GM18519 (cell line): ENCODE data around the gene SNTA1.
"Not testable (repeated sequence)": the region's sequence is repeated elsewhere in the genome, so short reads cannot be mapped to it uniquely, and the experiment has no call there.

ENCODE experiments used
- ATAC-seq: cut with Tn5 transposase; IDR thresholded peaks from one replicate; pipeline ENCODE4 v1.9.1; 2021; ENCODE audit warnings: mild to moderate bottlenecking, moderate library complexity; ENCODE audit not compliant: unreplicated experiment, low FRiP score

Gene SNTA1

DNA sequence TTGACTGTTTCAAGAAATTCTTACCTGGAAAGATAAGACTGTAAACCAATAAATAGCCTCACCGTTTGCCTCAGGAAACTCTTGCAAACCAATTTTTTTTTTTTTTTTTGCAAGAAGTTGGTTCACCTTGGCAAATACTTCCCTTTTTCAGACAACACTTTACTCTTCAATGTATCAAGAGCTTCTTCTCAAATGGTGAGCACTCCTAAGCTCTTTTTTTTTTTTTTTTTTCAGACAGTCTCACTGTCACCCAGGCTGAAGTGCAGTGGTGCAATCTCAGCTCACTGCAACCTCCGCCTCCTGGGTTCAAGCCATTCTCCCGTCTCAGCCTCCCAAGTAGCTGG, 22.7 kb upstream of the SNTA1 start:
- ATAC-seq = no peak

DNA sequence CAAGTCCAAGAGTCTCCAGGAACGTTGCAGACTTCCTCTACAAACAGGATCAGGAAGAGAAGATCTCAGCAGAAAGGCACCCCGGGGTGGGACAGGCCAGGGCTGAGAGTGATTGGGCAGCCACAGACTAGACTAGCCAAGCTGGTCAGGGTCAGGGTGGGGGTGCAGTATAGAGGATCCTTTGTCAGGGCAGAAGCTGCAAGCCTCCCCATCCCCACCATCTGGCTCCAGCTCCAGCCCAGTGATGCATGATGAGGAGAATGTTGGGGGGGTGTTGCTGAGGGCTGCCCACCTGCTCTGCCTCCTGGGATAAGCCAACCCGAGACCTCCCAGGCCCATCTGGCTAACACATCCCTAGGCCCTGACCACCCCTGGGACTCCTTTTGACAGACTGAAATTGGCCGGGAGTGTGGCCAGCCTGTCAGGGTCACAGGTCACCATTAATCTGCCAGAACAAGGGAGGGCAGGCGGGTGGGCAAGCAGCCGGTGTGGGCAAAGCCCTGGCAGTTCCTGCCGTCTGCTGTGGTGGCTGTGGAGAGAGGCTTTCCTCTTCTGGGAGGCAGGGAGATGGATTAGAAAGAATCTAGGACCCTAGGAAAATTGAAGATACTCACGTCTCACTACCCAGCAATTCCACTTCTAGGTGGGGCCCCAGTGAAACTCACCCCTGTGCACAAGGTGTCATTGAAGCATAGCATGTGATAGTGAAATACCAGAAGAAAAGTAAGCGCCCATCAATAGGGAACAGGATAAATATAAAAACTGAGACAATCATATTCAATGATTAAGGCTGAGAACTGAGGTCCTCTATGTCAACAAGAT, 22.1 kb upstream of the SNTA1 start:
- ATAC-seq = no peak

DNA sequence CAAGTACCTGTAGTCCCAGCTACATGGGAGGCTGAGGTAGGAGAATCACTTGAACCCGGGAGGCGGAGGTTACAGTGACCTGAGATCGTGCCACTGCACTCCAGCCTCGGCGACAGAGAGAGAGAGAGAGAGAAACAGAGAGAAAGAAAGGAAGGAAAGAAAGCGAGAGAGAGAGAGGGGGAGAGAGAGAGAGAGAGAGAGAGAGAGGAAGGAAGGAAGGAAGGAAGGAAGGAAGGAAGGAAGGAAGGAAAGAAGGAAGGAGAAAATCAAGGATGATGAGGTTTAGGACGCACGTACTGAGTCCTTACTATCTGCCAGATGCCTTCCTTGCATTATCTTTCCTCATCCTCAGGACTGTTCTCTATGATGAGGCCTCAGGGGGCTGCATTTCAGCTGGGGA, 21.2 kb upstream of the SNTA1 start:
- not testable (repeated sequence) for ATAC-seq

DNA sequence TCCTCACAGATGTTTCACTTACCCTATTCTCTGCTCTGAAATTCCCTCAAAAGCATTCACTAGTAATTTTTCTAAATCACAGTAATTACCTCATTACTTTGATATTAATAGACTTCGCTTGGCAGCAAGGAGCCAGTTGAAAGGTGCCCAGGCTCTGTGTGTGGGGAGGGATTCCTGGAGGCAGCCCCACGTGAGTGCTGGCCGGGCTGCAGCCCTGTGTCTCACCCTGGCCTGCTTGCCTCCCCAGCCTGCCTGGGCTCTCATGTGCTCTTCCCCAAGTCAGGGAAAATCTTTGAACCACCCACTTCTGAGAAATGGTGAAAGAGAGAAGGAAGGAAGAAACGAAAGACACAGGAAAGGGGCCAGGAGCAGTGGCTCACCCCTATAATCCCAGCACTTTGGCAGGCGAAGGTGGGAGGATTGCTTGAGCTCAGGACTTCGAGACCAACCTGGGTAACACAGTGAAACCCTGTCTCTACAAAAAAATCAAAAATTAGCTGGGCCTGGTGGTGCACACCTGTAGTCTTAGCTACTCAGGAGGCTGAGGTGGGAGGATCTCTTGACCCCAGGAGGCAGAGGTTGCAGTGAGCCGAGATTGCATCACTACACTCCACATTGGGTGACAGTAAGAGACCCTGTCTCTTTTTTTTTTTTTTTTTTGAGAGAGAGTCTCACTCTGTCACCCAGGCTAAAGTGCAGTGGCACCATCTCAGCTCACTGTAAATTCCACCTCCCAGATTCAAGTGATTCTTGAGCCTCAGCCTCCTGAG, 20.0 kb upstream of the SNTA1 start:
- no peak for ATAC-seq

DNA sequence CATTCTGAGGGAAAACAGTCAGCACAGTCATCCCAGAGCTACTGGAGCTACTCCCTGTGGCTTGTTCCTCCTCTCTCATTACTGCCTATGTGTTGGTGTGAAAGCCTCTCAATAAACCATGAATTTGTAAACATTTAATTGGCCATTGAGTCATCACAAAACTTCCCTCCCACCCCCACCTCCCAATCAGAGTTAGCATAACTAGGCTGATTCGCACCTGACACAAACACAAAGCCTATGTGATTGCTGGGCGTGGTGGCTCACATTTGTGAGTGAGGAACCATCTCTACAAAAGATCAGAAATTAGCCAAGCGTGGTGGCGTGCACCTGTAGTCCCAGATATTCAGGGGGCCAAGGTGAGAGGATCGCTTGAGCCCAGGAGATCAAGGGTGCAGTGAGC, 17.1 kb upstream of the SNTA1 start:
- ATAC-seq = no peak

DNA sequence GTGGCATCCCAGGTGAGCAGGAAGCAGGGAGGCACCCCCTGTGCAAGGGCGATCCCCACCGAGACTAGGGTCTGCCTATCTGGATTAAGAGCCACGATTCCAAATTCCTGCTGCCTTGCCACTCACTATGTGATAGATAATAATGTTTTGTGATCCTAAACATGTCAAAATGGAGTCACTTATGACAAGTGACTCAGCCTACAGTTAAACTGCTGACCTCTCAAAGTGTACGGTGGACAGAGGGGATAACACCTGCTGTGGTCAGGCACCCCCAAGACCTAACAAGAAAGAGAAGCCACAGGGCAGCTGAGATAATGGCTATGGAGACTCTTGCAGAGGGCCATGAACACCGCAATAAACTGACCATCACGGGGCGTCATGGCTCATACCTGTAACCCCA, 16.0 kb upstream of the SNTA1 start:
- no peak for ATAC-seq

DNA sequence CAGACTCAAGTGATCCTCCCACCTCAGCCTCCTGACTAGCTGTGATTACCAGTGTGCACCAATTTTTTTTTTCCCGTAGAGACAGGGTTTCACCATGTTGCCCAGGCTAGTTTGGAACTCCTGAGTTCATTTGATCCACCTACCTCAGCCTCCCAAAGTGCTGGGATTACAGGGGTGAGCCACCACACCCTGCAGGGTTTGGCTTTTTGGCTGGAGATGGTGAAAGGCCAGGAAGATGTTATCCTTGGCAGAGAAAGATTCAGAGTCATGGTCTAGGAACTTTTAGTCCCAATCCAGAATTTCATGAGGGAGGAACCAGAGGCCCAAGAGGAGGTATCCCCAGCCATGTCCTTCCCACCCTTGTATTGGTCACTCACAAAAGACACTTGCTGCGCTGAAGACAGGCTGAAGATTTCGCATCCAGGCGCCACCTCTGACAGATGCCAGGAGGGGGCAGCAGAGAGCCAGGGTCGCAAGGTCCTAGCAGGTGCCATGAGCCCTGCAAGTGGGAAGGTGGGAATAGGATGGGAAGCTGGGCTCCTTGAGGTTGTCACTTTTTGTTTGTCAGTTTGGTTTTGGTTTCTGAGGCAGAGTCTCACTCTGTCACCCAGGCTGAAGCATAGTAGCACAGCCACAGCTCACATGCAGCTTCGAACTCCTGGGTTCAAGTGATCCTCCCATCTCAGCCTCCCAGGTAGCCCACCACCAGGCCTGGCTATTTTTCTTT, 13.5 kb upstream of the SNTA1 start:
- not testable (repeated sequence) for ATAC-seq

DNA sequence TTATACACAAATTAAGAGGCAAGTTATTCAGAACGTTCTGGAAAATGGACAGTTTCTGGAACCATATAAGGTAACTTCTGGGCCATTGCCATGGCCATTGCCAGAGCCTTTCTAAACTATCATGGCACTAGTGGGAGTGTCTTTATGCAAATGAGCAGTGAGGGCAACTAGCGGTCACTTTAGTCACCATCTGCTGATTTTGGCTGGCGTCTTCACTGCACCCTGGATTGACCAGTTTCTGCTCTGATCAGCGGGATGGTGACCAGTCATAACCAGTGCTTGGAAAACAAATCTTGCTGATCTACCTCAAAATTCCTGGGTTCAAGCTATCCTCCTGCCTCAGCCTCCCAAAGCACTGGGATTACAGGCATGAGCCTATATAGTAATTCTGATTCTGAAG, 7.3 kb upstream of the SNTA1 start:
- no peak for ATAC-seq

DNA sequence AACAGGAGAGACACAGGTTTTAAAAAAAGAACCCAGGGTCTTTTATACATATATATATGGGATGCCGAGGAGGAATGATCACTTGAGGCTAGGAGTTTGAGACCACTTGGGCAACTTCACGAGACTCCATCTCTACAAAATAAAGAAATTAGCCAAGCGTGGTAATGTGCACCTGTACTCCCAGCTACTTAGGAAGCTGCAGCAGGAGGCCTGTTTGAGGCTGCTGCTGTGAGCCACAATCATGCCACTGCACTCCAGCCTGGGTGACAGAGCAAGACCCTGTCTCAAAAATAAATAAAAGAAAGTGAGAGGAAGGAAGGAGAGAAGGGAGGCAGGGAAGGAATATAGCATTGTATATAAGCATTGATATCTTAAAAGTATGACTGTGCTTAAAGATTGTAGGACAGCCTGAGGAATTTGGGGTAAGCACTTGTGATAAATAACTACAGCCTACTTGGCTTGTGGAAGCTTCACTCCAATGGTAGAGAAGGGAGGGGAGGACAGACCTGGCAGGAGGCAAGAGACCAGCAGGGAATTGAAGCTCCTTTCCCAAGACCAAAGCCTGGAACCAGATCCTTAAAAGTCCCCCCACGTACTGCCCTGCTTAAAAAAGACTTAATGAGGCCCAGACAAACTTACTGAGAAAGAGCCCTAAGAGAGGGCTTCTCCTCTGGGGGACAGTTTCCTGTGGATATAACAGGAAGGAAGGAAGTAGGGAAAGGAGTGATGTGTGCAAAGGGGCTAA, 2.5 kb upstream of the SNTA1 start:
- no peak for ATAC-seq

DNA sequence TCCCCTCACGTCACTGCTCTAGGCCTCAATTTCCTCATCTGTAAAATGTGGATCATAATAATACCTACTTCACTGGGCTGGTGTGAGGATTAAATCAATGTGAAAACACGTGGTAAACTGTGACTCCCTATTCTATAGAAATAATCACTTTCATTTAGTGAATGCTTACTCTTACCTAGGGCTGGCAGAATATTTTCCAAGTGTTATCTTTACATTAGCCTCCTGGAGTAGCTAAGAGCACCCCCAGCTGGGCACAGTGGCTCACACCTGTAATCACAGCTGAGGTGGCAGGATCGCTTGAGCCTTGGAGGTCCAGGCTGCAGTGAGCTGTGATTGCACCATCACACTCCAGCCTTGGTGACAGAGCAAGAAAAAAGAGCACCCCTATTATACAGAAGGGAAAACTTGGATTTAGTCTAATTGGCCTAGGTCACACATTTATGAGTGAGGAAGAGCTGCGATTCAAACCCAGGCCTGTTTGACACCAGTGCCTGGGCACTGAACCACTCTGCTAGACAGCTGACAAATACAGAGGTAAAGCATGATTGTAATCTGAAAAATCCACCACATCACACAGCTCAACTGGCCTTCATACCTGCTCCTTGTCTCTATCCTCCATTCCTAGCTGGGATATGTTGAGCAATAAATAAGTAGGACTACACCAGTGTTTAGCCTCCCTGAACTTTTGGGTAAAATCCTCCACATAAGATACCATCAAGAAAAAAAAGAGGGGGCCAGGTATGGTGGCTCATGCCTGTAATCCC, 1.4 kb upstream of the SNTA1 start:
- no peak for ATAC-seq

DNA sequence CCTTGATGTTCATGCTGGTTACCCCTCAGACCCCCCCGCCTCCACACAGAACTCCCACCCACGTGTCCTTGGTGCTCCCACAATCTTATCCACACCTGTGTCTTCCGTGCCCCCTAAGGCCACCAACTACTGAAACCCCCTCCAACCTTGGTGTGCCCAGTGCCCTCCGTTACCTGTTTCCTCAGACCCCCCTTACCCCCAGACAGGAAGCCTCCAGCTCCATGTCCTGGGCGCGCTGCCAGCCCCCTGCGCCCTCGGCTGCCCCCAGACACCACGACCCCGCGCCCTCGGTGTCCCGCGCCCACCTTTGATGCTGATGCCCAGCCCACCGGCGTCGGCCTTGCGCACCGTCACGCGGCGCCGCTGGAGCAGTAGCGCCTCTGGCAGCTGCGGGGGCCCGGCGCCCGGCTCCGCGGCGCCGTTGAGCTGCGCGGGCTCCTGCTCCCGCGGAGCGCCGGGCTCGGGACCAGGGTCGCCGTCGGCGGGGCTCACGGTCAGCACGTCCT, 504 bp downstream of the SNTA1 start:
- ATAC-seq = no peak

DNA sequence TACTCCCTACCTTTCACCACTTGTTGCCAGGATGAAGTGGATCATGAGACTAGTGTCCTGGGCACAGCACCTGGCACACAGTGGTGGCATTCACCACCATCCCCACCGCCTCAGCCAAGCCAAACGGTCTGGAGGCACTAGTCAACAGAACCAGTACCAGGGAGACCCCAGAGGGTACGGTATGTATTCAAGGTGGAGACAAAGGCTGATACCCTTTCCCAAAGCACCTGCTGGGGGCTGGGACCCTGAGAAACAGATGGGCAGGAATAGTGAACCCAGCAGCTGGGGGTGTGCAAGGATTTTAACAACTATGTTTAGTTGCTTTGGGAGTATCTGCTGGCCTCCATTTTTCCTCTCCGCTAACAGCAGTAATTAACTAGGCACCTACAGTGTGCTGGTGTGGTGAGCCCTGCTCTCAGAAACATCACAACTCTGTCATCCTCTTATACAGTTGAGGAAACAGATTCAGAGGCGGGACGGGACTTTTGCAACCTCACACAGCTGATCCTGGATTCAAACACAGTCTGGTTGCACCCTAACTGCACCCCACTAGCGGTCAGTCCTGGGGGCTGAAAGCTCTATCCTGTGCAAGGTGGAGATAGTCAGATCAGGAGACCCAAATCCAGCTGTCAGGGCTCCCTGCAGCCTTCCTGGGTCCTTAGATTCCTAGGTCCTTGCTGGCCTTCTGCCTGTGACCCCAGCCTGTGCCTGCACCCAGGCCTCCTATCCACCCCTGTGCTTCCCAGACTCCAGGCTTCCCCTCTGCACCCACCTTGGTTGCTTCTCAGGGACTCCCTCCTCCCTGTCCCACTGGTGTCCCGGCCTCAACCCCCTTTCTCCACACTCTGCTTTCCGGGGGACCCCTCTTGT, 1.2 kb downstream of the SNTA1 start:
- no peak for ATAC-seq

DNA sequence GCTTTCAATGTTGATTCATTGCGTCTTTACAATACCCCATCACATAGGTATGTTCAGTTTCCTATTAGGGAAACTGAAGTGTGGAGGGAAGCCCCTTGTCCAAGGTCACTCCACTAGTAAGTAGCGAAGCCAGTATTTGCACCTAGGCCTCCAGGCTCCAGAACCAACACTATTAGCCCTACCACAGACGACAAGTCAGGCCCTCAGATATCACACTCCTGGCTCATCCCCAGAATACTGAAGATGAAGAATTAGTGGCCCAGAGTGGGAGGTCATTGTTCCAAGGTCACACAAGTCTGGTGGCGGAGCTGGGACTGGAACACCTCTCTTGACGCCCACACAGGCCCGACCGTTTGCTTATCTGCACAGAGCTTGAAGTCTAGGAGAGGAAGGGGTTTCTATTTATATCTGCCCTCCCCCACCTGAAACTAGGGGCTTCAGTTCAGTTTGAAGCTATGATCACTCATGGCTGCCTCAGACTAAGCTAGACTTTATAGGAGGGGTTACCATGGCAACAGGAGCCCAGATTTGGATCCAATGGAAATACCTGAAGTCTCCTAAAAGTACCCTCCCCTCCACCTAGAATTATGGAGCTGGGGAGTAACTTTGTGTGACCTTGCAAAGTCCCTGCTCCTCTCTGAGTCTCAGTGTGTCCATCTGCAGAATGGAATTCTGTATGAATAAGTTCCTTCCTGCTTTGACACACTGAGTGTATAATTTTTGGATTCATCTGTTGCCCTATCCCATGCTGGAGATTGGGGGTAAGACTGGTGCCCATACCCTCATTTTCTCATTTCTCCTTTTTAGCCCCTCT, 2.2 kb downstream of the SNTA1 start:
- no peak for ATAC-seq

DNA sequence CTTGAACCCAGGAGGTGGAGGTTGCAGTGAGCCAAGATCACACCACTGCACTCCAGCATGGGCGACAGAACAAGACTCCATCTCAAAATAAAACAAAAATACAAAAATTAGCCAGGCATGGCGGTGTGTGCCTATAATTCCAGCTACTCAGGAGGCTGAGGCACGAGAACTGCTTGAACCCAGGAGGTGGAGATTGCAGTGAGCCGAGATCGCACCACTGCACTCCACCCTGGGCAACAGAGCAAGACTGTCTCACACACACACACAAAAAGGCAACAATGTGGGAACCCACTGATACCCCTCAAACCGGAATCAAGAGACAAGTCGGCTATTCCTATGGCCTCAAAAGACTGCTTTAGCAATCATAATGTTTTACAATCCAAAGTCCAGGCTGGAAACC, 3.0 kb downstream of the SNTA1 start:
- ATAC-seq = not testable (repeated sequence)

DNA sequence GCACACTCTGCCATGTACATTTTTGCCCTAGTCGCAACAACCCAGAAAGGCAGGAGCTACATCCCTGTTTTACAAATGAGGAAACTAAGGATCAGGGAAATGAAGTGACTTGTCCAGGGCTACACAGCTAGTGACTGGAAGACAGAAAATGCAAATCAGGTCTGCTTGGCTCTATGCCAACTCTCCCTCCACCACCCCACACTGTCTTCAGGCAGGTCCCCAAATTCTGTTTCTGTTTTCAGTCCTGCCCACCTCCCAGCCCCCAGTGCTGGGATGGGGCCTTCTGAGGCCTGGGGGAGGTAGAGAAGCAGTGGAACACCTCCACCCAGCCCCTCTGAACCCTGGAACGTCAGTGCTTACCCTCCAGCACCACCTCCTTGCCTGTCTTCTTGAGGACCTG, 5.1 kb downstream of the SNTA1 start:
- no peak for ATAC-seq

DNA sequence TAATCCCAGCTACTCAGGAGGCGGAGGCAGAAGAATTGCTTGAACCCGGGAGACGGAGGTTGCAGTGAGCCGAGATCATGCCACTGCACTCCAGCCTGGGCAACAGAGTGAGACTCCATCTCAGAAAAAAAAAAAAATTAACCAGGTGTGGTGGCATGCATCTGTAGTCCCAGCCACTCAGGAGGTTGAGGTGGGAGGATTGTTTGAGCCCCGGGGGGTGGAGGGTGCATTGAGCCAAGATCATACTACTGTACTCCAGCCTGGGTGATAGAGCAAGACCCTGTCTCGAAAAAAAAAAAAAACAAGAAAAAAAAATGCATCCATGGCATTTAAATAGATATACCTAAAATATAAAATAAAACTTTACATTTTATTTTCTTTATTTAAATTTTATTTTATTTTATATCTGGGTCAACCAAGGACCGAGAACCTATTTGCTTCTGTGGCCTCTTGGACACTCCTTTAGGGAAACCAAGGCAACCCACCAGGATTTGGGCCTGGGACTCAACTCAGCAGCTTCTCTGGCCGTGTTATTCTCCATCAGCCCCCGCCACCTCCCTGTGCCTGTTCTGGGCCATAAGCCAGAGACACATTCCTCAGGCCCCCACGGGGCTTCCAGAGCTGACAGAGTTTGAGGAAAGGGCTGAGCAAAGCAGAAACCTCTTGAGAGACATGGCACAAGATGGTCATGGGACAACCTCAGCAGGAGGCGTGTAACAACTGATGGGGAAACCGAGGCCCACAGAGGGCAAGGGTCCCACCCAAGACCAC, 6.2 kb downstream of the SNTA1 start:
- ATAC-seq = no peak

DNA sequence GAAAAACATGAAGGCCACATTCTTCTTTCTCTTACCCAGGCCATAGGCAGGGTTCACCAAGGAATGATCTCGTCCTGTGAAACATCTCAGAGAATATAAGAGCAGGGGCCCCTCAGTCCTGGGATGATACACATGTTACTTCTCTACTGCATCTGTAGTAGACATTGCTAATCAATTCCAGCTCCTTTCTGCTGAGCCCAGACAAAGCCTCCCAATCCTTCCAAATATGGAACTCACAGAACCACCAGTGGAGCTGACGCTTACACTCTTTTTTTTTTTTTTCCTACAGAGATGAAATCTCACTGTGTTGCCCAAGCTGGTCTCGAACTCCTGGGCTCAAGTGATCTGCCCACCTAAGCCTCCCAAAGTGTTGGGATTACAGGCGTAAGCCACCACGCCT, 9.1 kb downstream of the SNTA1 start:
- ATAC-seq = no peak
